Measurements from ENCODE around the gene KLHL35. TPM values are rescaled to one million over a fixed set of nuclear protein-coding genes. Genes with fewer than 3 reads are reported as not detected.

Gene KLHL35
- total RNA-seq = 1 to 10 TPM in 1 of 4 donors, not detected in 3; 2.5 TPM

GRCh38 chr11:75432911-75433321, at the start of gene KLHL35:
Gene KLHL35, minus strand, starts transcription at chr11:75433203. Its CDS starts 2,574 bp downstream, at chr11:75430629.
- Histone ChIP-seq H3K27ac (no peak within 1 kb of the TSS), H3K4me3 (no peak within 1 kb of the TSS), H3K27me3 (peaks cover 0 to 11% of the 10 kb centered on the region in 2 donors), H3K36me3 (no peaks in the 10 kb centered on the region), H3K4me1 (peaks cover 0 to 12% of the 10 kb centered on the region in 2 donors), H3K9me3 (no peaks in the 10 kb centered on the region)
- intact Hi-C loops (cut with DNase I; ENCODE audit: low total_unique reads) = no loop called here
- no peak for DNase-seq
- TF ChIP-seq POLR2A (IDR thresholded peaks at IDR 0.05) = no peak
- no peak for TF ChIP-seq CTCF (IDR thresholded peaks at IDR 0.05)

GRCh38 chr11:75481922-75482606, 49.1 kb upstream of the KLHL35 start:
- intact Hi-C loops (cut with DNase I; ENCODE audit: low total_unique reads) = no loop called here

GRCh38 chr11:75481223-75481921, 48.4 kb upstream of the KLHL35 start:
- Histone ChIP-seq H3K4me1 (no peaks in the 10 kb centered on the region), H3K27me3 (no peaks in the 10 kb centered on the region), H3K36me3 (no peaks in the 10 kb centered on the region), H3K4me3 (no peak overlapping the region), H3K9me3 (no peaks in the 10 kb centered on the region), H3K27ac (no peak overlapping the region)
- no peak for DNase-seq
- intact Hi-C loops (cut with DNase I; ENCODE audit: low total_unique reads) = no loop called here
- TF ChIP-seq CTCF (IDR thresholded peaks at IDR 0.05) (no peak), POLR2A (IDR thresholded peaks at IDR 0.05) (no peak)

More at GRCh38 chr11:75481922-75482606, 49.1 kb upstream of the KLHL35 start:
- H3K36me3 ChIP-seq = no peaks in the 10 kb centered on the region
- TF ChIP-seq CTCF (IDR thresholded peaks at IDR 0.05) (no peak), POLR2A (IDR thresholded peaks at IDR 0.05) (no peak)
- H3K4me3 ChIP-seq = no peak overlapping the region
- no peak overlapping the region for H3K27ac ChIP-seq
- H3K9me3 ChIP-seq = no peaks in the 10 kb centered on the region
- H3K4me1 ChIP-seq = no peaks in the 10 kb centered on the region
- H3K27me3 ChIP-seq = no peaks in the 10 kb centered on the region
- no peak for DNase-seq

GRCh38 chr11:75480185-75481175, 47.5 kb upstream of the KLHL35 start:
- intact Hi-C loops (cut with DNase I; ENCODE audit: low total_unique reads) = no loop called here
- Histone ChIP-seq H3K4me1 (peaks cover 0 to 3% of the 10 kb centered on the region in 2 donors), H3K36me3 (no peaks in the 10 kb centered on the region), H3K4me3 (no peak overlapping the region), H3K27me3 (no peaks in the 10 kb centered on the region), H3K27ac (no peak overlapping the region), H3K9me3 (no peaks in the 10 kb centered on the region)
- TF ChIP-seq CTCF (IDR thresholded peaks at IDR 0.05) (no peak), POLR2A (IDR thresholded peaks at IDR 0.05) (no peak)
- DNase-seq = no peak

Measured in uterus (tissue), 4 donors.